GM13977 (cell line): Measurements from ENCODE around the gene USP31.
"Not testable (repeated sequence)": the region's sequence is repeated elsewhere in the genome, so short reads cannot be mapped to it uniquely, and the experiment has no call there.

ENCODE experiments used
- DNase-seq: peaks from one replicate; pipeline ENCODE4 v3.0.0; 2012; ENCODE audit warnings: low spot score
- CTCF ChIP-seq: IDR thresholded peaks from 2 replicates; pipeline ENCODE4 v1.5.1; 2012; ENCODE audit warnings: mild to moderate bottlenecking, control low read depth; ENCODE audit not compliant: insufficient read depth; ENCODE audit errors: extremely low read depth, missing control alignments
- in situ Hi-C: fragments of 300-500 bp; cut with MboI; formaldehyde crosslinking; loops from one replicate; pipeline ENCODE4 v1.12.0; 2022; ENCODE audit warnings: low sequenced_read_pairs, low pct_unique_long_range_greater_than_20kb, mixed read lengths, inconsistent platforms; ENCODE audit not compliant: unreplicated experiment

Gene USP31

GRCh38 chr16:23145608-23146007 lies 3.6 kb downstream of the USP31 start:
- in situ Hi-C loops = no loop called here
- DNase-seq = no peak
- no peak for TF ChIP-seq CTCF

GRCh38 chr16:23145186-23145585 lies 4.1 kb downstream of the USP31 start:
- in situ Hi-C loops = no loop called here
- TF ChIP-seq CTCF = no peak
- DNase-seq = no peak

- in situ Hi-C loops, DNase-seq: not testable (repeated sequence)
These were observed 4.9 kb downstream of the USP31 start for GRCh38 chr16:23144393-23144792.

- TF ChIP-seq CTCF = no peak
- in situ Hi-C loops = no loop called here
- no peak for DNase-seq
These were observed 5.9 kb downstream of the USP31 start for GRCh38 chr16:23143391-23143790.

- in situ Hi-C loops = no loop called here
- TF ChIP-seq CTCF = no peak
- DNase-seq = no peak
These were observed 7.1 kb downstream of the USP31 start for GRCh38 chr16:23141959-23142740.

GRCh38 chr16:23141500-23141899 lies 7.8 kb downstream of the USP31 start:
- no peak for TF ChIP-seq CTCF
- in situ Hi-C loops = no loop called here
- no peak for DNase-seq

GRCh38 chr16:23141033-23141432 lies 8.2 kb downstream of the USP31 start:
- TF ChIP-seq CTCF = no peak
- in situ Hi-C loops = no loop called here
- no peak for DNase-seq
